Lung (tissue), 12 donors: ENCODE data around the gene ZSCAN5B. TPM values are rescaled to one million over a fixed set of nuclear protein-coding genes. Genes with fewer than 3 reads are reported as not detected.
A peak's percentile ranks its signal among the peaks of the same experiment; 100 is the strongest.
"Not testable (repeated sequence)": the region's sequence is repeated elsewhere in the genome, so short reads cannot be mapped to it uniquely, and the experiment has no call there.

ENCODE experiments used
- ATAC-seq: fragments of 200-7000 bp; cut with Tn5 transposase; one replicate; pipeline ENCODE4 v1.9.1; 2020; ENCODE audit warnings: moderate number of reproducible peaks; ENCODE audit not compliant: insufficient read depth, low FRiP score
- DNase-seq, 3 donors: peaks; one replicate each; pipeline ENCODE4 v3.0.0-alpha.2; 2013 to 2017
- H3K27ac ChIP-seq, 2 donors: one replicate each; pipeline ENCODE4 v1.5.1; 2013; ENCODE audit warnings: mild to moderate bottlenecking in 2 of 2, moderate library complexity in 2 of 2, control low read depth in 1 of 2, inconsistent platforms in 1 of 2, low read depth in 1 of 2, low read length in 1 of 2
- H3K27me3 ChIP-seq, 3 donors: one replicate each; pipeline ENCODE4 v1.5.1; 2013; ENCODE audit warnings: low read length in 2 of 3; ENCODE audit not compliant: control insufficient read depth in 3 of 3, insufficient read depth in 3 of 3
- H3K36me3 ChIP-seq, 4 donors: one replicate each; pipeline ENCODE4 v1.5.1; 2013; ENCODE audit warnings: low read length in 4 of 4, mild to moderate bottlenecking in 1 of 4, moderate library complexity in 1 of 4; ENCODE audit not compliant: control insufficient read depth in 4 of 4, insufficient read depth in 4 of 4
- H3K4me1 ChIP-seq, 5 donors: one replicate each; pipeline ENCODE4 v1.5.1; 2013; ENCODE audit warnings: low read length in 5 of 5, mild to moderate bottlenecking in 2 of 5, moderate library complexity in 1 of 5; ENCODE audit not compliant: control insufficient read depth in 5 of 5, insufficient read depth in 5 of 5
- H3K4me3 ChIP-seq: one replicate; pipeline ENCODE4 v1.5.1; 2013; ENCODE audit warnings: mild to moderate bottlenecking, control low read depth, moderate library complexity
- H3K9ac ChIP-seq, 2 donors: one replicate each; pipeline ENCODE4 v1.5.1; 2013; ENCODE audit warnings: low read length in 2 of 2, control low read depth in 1 of 2; ENCODE audit not compliant: insufficient read depth in 1 of 2
- H3K9me3 ChIP-seq, 4 donors: one replicate each; pipeline ENCODE4 v1.5.1; 2013; ENCODE audit warnings: low read length in 3 of 4, mild to moderate bottlenecking in 1 of 4, moderate library complexity in 1 of 4; ENCODE audit not compliant: control insufficient read depth in 4 of 4, insufficient read depth in 3 of 4
- CTCF ChIP-seq: IDR thresholded peaks from 2 replicates; pipeline ENCODE4 v1.5.1; 2012; ENCODE audit warnings: mild to moderate bottlenecking; ENCODE audit errors: control extremely low read depth, extremely low read depth
- WGBS, 2 donors: extraction: QIAGEN DNeasy Blood & Tissue Kit; methylation state at CpG; one replicate each; pipeline ENCODE4 v1.1.7; 2013; 5-methylcytosine and 5-hydroxymethylcytosine counted together
- polyA plus RNA-seq, 2 donors: library from polyadenylated mRNA; stranded (reverse); fragments of 200-250 nt; gene quantifications; one replicate each; pipeline ENCODE4 v1.2.1, GENCODE V29; 2013
- total RNA-seq, 2 donors: library from RNA; depleted of rRNA in 1 of 2; stranded (reverse); fragments of >200 nt in 1 of 2; gene quantifications; one replicate each; pipeline ENCODE4 v1.2.1, GENCODE V29; 2014 to 2021
- donor health status: control.
- donor health status: control.
- donor health status: Bipolar disorder and iron deficiency.
- donor health status: healthy.
- donor health status: DM: yes; HTN: yes; CAD: no.

The ZSCAN5B gene
- total and polyA plus RNA-seq, 4 donors: 0.05 to 0.08 TPM; not detected in 2

DNA sequence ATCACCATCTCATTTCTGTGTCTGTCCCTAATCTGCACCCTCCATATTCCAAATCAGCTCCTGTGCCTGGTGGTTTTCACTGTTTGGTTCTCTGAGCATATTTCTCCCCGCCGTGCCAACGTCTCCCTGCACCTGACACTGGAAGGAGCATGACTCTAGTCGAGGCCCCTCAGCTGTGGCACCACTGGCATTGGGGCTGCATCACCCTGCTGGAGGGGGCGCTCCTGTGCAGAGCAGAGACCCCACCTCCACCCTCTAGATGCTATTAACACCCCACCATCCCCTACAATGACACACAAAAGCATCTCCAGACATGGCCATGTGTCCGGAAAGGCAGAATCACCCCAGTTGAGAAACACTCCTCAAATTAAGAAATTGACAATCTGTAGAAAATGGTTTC, 25.3 kb upstream of the ZSCAN5B start:
- no peaks in the 10 kb centered on the region for H3K4me1 ChIP-seq
- H3K36me3 ChIP-seq: peaks cover 0 to 8% (median 2%) of the 10 kb centered on the region in 4 donors
- no peak overlapping the region for H3K27ac ChIP-seq
- H3K9me3 ChIP-seq: no peaks in the 10 kb centered on the region
- ATAC-seq (no peak), DNase-seq (no peak)
- no peaks in the 10 kb centered on the region for H3K27me3 ChIP-seq
- no peak for TF ChIP-seq CTCF
- no peak overlapping the region for H3K4me3 ChIP-seq
- 82 to 87% methylated on average over 6 of the region's 6 CpGs for WGBS, 2 donors
- no peak overlapping the region for H3K9ac ChIP-seq

- ATAC-seq (no peak), DNase-seq (no peak)
- WGBS, 2 donors: 93 to 96% methylated on average over 14 of the region's 14 CpGs
- Histone ChIP-seq H3K9me3 (no peaks in the 10 kb centered on the region), H3K36me3 (peaks cover 0 to 8% (median 2%) of the 10 kb centered on the region in 4 donors), H3K27ac (no peak overlapping the region), H3K4me1 (peaks cover 0 to 4% (median 0%) of the 10 kb centered on the region in 5 donors), H3K9ac (no peak overlapping the region), H3K4me3 (no peak overlapping the region), H3K27me3 (no peaks in the 10 kb centered on the region)
- no peak for TF ChIP-seq CTCF
Measured at GRCh38 chr19:56221851-56222250, 24.3 kb upstream of the ZSCAN5B start.

- H3K9me3 ChIP-seq, H3K36me3 ChIP-seq, H3K4me3 ChIP-seq, H3K27me3 ChIP-seq, ATAC-seq, H3K27ac ChIP-seq, H3K9ac ChIP-seq, H3K4me1 ChIP-seq: not testable (repeated sequence)
- peak in 2 of 3 donors; percentile 18 to 36 for DNase-seq
- WGBS, 2 donors: 56 to 64% methylated on average over 9 of the region's 9 CpGs
Measured at GRCh38 chr19:56221442-56221841, 23.9 kb upstream of the ZSCAN5B start.

DNA sequence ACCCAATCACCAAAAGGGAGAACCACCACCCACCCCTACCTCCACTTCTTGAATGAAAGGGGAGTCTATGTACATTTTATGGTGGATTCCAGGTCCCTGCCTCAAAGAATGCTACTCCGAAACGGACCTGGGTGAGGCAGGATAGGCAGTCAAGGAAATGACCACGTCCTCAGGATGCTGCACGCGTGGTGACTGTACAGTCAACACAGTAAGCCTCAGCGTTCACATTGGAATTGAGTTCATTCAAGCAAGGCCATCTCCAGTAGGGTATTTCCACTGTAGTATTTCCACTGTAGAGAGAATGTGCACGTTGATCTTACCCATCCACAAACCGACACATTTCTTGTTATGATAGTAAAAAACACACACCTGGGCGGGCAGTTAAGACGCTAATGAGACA, 21.4 kb upstream of the ZSCAN5B start:
- peaks cover 0 to 8% (median 2%) of the 10 kb centered on the region in 4 donors for H3K36me3 ChIP-seq
- no peak for DNase-seq
- TF ChIP-seq CTCF: no peak
- no peak overlapping the region for H3K4me3 ChIP-seq
- WGBS, 2 donors: 88 to 89% methylated on average over 10 of the region's 10 CpGs
- H3K9me3 ChIP-seq: no peaks in the 10 kb centered on the region
- no peaks in the 10 kb centered on the region for H3K27me3 ChIP-seq
- no peak overlapping the region for H3K27ac ChIP-seq
- H3K4me1 ChIP-seq: peaks cover 0 to 4% (median 0%) of the 10 kb centered on the region in 5 donors
- no peak for ATAC-seq
- H3K9ac ChIP-seq: no peak overlapping the region
